Epidermal melanocyte (primary cell): ENCODE measurements around the gene ESRP2.

Experiments used
- DNase-seq: peaks from one replicate; pipeline ENCODE4 v3.0.0; 2011; ENCODE audit warnings: low spot score; ENCODE audit not compliant: insufficient read length

The ESRP2 gene

DNA sequence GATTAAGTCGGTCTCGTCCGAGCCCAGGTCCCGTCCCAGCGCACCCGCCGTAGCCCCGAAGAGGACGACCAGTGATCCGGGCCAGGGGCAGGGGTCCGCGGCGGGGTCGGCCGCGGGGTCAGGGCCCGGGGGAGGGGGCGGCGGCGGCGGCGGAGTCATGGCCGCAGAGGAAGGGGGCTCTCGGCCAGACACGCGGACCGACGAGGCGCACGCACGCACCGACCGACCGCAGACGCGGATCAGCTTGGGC lies at the start of gene ESRP2:
ESRP2 (minus strand) TSS at position 241 of the 250 bp plus-strand sequence; CDS start at position 159, 82 bp downstream.
- DNase-seq, result no peak

DNA sequence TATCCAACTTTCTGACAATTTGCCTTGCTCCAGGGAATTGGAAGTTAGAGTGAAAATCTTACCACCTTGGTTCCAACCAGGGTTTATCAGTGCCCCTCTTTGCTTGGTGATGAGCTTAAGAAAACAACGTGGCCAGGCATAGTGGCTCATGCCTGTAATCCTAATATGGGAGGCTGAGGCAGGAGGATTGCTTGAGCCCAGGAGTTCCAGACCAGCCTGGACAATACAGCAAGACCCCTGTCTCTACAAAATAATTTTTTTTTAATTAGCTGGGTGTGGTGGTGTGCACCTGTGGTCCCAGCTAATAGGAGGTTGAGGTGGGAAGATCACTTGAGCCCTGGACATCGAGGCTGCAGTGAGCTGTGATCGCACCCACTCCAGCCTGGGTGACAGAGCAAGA lies 49.8 kb upstream of the ESRP2 start:
- DNase-seq, result no peak

- DNase-seq, result no peak
These were observed 48.9 kb upstream of the ESRP2 start for GRCh38 chr16:68284847-68285246.

GRCh38 chr16:68283801-68284598 lies 48.1 kb upstream of the ESRP2 start:
- peak; percentile 30 for DNase-seq

GRCh38 chr16:68283346-68283745 lies 47.4 kb upstream of the ESRP2 start:
- DNase-seq, result no peak

GRCh38 chr16:68282064-68282452 lies 46.1 kb upstream of the ESRP2 start:
- no peak for DNase-seq

DNA sequence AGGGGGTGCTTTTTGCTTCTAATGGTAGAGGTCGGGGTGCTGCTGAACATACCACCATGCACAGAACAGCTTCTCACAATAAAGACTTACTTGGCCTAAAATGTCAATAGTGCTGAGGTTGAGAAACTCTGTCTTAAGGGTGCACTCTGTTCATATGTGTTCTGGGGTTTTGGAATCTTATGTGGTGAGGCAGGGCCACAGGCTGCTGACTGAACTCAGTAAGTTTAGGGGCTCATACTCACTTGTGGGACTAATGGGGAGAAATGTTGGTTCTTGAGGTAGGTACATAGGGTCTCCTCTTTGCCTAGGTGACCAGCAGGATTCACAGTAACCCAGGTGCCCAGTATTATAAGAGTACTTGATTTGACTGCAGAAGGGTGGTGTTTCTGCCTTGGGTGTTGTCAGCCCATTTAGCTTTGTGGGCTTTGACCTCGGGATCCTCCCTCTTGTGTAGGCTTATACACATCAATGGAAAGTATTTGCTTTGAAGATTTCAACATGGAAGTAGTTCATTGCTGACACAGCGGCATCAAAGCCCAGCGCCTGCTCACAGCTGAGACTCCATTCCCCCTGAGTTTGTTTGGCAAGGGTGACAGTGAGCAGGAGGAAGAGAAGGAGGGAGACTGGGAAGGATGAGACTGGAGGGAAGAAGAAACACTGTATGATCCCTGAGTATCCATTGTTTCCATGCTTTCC lies 45.6 kb upstream of the ESRP2 start:
- no peak for DNase-seq

DNA sequence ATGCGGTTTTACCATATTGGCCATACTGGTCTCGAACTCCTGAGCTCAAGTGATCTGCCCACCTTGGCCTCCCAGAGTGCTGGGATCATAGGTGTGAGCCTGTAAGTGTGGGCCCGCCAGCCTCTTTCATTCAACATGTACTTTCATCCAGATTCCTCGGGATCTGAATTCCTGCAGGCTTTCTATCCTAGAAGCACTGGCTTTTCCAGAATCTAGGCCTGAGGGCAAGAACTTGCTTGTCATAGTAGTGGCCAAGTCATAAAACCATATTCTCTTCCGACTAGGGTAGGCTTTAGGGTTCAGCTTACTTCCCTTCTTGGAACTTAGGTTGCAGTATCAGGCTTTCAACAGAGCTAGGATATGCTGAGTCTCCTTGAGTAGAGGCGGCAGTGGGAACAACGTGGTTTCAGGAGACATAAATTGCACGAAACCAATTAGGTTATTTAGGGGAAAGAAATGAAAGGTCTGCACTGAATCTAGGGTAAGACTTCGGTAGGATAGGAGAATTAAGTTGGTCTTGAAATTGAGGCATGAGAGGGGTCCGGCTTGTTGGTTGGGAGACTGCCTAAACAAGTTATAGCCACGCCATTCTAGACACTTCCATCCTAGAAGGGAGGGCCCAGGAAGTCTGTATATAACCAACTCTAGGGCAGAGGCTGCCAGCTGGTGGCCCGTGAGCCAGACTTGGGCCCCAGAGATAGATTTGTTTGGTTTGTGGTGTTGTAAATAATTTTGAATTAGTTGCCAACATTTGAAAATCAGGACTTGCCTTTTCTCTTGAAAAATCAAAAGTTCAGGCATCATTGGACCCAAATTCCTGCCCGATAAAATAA lies 44.0 kb upstream of the ESRP2 start:
- no peak for DNase-seq

DNA sequence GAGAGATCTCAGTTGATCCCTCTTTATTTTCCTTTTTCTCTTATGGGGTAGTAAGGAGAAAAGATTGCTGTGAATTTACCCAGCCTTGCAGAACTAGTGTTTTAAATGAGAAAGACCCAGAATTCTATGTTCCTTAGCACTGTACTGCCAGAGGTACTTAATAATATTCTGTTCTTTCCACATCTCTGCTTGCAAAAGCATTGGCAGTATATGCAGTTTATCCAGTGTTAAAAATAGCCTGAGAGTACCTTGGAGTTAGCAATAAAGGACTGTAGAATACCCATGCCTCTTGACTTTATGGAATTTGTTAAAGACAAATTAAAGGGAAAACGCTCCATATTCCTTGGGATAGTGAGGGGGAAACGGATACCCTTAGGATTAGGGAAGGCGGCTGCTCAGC lies 40.3 kb upstream of the ESRP2 start:
- DNase-seq, result no peak

DNA sequence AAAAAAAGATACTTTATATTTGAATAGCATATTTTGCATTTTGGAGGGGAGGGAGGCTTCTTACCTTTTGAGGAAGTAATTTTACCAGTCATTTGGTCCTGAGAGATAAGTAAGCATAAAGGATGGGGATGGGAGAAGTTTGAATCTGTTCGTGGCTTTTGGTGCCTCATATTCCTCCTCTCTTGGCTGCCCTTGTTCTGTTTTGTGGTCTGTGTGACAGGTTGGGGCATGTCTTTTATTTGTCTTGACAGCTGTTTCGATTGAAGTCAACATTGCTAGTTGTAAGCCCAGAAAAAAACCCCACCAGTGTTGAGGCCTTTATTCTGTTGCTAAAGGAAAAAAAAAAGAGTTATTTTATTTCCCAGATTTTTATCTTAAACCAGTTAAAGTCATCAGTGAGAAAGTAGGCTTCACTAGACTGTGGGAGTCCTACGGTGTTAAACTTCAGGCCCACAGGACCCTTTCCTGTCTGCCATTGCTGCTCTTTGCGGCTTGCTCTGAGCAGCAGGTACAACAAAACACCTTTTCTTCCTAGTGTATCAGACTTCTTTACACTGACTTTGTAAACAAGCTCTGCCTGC lies 39.8 kb upstream of the ESRP2 start:
- no peak for DNase-seq

DNA sequence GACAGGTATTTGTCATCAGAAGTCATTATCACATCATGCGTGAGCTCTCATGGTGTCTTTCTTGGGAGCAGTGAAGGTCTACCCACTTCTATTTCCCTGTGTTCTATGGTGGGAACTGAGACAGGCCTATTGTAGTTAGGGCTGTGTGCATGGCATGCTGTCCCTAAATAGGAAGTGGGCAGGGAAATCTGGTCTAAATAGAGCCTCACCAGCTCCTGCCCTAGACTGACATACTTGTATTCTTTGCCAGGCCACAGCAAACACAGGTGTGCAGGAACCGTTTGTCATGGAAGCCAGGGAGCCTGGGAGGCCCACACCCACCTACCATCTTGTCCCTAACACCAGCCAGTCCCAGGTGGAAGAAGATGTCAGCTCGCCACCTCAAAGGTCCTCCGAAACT lies 38.5 kb upstream of the ESRP2 start:
- DNase-seq, result no peak

DNA sequence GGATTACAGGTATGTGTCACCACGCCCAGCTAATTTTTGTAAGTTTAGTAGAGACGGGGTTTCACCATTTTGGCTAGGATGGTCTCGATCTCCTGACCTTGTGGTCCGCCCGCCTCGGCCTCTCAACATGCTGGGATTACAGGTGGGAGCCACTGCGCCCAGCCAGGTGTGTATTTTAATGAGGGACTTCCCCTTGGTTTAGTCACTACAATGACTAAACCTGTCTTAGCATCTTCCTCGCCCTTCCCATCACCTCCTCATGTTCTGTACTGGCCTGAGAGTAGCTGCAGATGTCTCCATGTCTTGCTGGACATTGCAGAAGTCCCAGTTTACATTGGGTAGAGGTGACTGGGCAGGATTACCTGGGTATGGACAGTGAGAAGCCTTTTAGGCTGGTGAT lies 38.0 kb upstream of the ESRP2 start:
- DNase-seq, result no peak

- no peak for DNase-seq
These were observed 37.5 kb upstream of the ESRP2 start for GRCh38 chr16:68273459-68273858.

DNA sequence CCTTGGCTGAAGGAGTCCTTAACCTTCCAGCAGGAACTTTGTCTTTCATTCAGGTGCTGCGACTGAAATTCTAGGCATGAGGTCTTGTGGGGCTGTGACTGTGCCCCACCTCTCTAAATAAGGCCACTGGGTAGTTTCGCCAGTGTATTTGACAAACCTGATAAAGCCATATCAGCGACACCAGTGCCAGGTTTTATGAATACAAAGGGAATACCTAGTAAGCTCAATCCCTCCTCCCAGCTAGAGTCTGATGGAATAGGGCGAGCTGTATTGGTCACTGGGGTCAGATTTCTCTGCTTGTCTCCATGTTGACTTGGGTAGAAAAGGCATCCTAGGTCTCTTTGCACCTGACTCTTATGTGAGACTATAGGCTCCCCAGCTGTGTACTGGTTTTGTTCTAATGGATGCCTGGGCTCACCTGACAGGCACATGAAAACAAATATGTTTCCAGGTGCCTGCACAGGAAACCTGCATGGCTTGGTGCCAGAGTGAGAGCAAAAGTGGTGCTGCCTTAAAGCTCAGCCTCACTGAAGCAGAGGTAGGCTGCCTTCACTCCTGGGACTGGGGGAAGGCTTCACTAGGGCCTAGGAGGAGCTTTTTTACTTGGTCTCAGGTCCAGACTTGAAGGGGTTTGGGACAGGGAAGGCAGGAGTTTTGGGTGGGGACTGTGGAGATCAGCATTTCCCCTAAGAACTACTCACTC lies 36.7 kb upstream of the ESRP2 start:
- no peak for DNase-seq

DNA sequence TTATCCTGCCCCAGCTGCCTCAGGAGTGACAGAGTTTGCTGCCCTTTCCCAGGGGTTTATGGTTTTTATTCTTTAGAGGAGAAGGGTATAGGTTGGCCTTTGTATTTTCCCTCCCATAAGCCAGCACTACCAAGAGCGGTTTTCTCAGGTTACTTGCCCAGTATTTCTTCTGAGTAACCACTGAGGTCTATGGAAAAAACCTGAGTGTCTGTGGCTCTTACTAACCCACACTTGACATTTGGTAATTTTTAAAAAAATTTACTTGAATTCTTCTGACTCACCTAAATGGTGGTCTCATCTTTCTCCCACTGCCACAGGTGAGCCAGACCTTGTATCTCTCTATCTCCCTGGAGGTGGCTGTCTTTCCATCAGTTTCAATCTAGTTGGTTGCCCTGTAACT lies 34.4 kb upstream of the ESRP2 start:
- DNase-seq, result no peak

DNA sequence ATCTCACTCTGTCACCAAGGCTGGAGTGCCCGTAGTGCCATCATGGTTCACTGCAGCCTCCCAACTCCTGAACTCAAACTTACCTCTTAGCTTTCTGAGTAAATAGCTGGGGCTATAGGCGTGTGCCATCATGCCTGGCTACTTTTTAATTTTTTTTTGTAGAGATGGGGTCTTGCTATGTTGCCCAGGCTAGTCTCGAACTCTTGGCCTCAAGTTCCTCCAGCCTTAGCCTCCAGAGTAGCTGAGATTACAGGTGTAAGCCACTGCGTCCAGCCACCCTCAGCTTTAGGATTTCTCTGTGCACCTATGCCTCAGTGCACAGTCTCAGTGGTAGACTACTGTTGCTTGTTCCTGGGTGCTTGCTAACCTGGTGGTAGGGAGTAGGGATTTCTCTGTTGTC lies 33.9 kb upstream of the ESRP2 start:
- DNase-seq, result no peak

GRCh38 chr16:68267612-68268405 lies 31.9 kb upstream of the ESRP2 start:
- no peak for DNase-seq

- DNase-seq, result peak; percentile 66
These were observed 29.4 kb upstream of the ESRP2 start for GRCh38 chr16:68265078-68265920.
